Gastrocnemius medialis (tissue), 4 donors: ENCODE measurements around the gene THADA.

Source experiments
- CTCF ChIP-seq, 5 experiments: fragments of 450-650 bp in 3 of 5; fragments of 200-600 bp in 2 of 5; sonication (generic) in 2 of 5; IDR thresholded peaks in 4 of 5; conservative IDR thresholded peaks in 1 of 5; 1 replicate in 4 of 5; 2 replicates in 1 of 5; pipeline ENCODE4 v1.5.1; 2016 to 2019; ENCODE audit warnings: antibody characterized with exemption in 5 of 5, mild to moderate bottlenecking in 3 of 5, moderate library complexity in 3 of 5
- POLR2A ChIP-seq, 2 donors: fragments of 450-650 bp; IDR thresholded peaks; one replicate each; pipeline ENCODE4 v1.6.1; 2017; ENCODE audit warnings: antibody characterized with exemption in 2 of 2, mild to moderate bottlenecking in 2 of 2, moderate library complexity in 2 of 2

- TF ChIP-seq POLR2A (IDR thresholded peaks at IDR 0.05), result no peak
- no peak for TF ChIP-seq CTCF (IDR thresholded peaks at IDR 0.05 in 4 of 5, conservative IDR thresholded peaks at IDR 0.05 in 1 of 5)
Measured at GRCh38 chr2:43278564-43279220, 317.1 kb downstream of the THADA start.
